DND-41 (cell line): ENCODE results near the gene ZMPSTE24.

Experiments used
- EZH2 ChIP-seq: IDR thresholded peaks from 3 replicates; pipeline ENCODE4 v1.6.1; 2012; ENCODE audit warnings: borderline replicate concordance, low read depth, mild to moderate bottlenecking, moderate library complexity, low read length, inconsistent platforms; ENCODE audit not compliant: severe bottlenecking
- TF ChIP-seq, protein P1 (sequence below): IDR thresholded peaks from 2 replicates; pipeline ENCODE4 v1.5.1; 2012; ENCODE audit warnings: borderline replicate concordance, low read length, moderate library complexity, mild to moderate bottlenecking; ENCODE audit not compliant: poor library complexity, severe bottlenecking; ENCODE audit errors: extremely low read depth

DNA sequence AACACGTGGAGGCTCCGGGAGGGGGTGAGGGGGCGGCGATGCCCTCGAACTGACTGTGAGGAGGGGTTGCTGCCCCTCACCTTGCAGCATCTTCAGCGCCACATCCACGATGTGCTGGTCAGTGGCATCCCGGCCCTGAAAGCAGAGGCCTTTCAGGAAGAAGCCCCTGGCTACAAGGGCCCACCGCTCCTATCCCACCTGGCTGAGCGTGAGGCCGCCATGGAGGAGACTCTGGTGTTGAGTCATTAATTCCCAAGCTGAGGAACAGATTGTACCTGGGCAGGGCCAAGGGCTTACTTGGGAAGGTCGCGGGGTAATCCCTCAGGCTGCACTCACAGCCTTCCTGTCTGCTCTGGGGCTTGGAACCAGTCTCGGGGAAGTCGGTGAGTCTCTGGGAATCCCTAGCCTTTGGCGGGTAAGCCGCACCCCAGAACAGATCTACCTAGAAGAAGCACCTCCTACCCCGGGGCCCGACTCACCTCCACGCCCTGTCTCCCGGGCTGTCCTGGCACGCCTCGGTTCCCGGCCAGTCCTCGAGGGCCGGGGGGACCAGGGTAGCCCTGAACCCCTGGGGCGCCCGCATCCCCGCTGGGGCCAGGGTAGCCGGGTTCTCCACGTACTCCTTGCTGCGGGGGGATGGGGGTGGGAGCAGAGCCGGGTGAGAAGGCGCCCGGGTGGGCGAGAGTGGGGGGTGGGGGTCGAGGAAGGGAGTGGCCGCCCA, 45.2 kb downstream of the ZMPSTE24 start:
- TF ChIP-seq, protein P1, sequence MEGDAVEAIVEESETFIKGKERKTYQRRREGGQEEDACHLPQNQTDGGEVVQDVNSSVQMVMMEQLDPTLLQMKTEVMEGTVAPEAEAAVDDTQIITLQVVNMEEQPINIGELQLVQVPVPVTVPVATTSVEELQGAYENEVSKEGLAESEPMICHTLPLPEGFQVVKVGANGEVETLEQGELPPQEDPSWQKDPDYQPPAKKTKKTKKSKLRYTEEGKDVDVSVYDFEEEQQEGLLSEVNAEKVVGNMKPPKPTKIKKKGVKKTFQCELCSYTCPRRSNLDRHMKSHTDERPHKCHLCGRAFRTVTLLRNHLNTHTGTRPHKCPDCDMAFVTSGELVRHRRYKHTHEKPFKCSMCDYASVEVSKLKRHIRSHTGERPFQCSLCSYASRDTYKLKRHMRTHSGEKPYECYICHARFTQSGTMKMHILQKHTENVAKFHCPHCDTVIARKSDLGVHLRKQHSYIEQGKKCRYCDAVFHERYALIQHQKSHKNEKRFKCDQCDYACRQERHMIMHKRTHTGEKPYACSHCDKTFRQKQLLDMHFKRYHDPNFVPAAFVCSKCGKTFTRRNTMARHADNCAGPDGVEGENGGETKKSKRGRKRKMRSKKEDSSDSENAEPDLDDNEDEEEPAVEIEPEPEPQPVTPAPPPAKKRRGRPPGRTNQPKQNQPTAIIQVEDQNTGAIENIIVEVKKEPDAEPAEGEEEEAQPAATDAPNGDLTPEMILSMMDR = no peak
- no peak for TF ChIP-seq EZH2
